ENCODE measurements around the gene PACS2. TPM values are rescaled to one million over a fixed set of nuclear protein-coding genes. Genes with fewer than 3 reads are reported as not detected.

The PACS2 gene
- total RNA-seq, 3 donors from 2014 or later, result 46.0 to 70.9 (median 67.8) TPM

- H3K36me3 ChIP-seq, result no peaks in the 10 kb centered on the region
These were observed 65.4 kb downstream of the PACS2 start for GRCh38 chr14:105379946-105380345.

GRCh38 chr14:105380756-105381155 is 66.2 kb downstream of the PACS2 start:
- Histone ChIP-seq H3K27me3 (no peaks in the 10 kb centered on the region), H3K36me3 (no peaks in the 10 kb centered on the region), H3K27ac (no peak overlapping the region), H3K4me3 (no peak overlapping the region), H3K4me1 (no peaks in the 10 kb centered on the region), H3K9me3 (no peaks in the 10 kb centered on the region)
- DNase-seq (ENCODE audit: low spot score in 2 of 2), result no peak
- TF ChIP-seq CTCF (IDR thresholded peaks at IDR 0.05) (no peak), POLR2AphosphoS5 (IDR thresholded peaks at IDR 0.05) (no peak), POLR2A (IDR thresholded peaks at IDR 0.05) (no peak)
- intact Hi-C loops (cut with DNase I; ENCODE audit: low total_unique reads), result no loop called here

More at GRCh38 chr14:105379946-105380345, 65.4 kb downstream of the PACS2 start:
- H3K4me3 ChIP-seq, result no peak overlapping the region
- DNase-seq (ENCODE audit: low spot score in 2 of 2), result no peak
- no peaks in the 10 kb centered on the region for H3K9me3 ChIP-seq
- H3K27ac ChIP-seq, result no peak overlapping the region
- intact Hi-C loops (cut with DNase I; ENCODE audit: low total_unique reads), result no loop called here
- TF ChIP-seq CTCF (IDR thresholded peaks at IDR 0.05) (no peak), POLR2AphosphoS5 (IDR thresholded peaks at IDR 0.05) (no peak), POLR2A (IDR thresholded peaks at IDR 0.05) (no peak)
- no peaks in the 10 kb centered on the region for H3K27me3 ChIP-seq
- H3K4me1 ChIP-seq, result no peaks in the 10 kb centered on the region

- no peaks in the 10 kb centered on the region for H3K4me1 ChIP-seq
- intact Hi-C loops (cut with DNase I; ENCODE audit: low total_unique reads), result no loop called here
- no peak overlapping the region for H3K27ac ChIP-seq
- no peaks in the 10 kb centered on the region for H3K27me3 ChIP-seq
- no peak for DNase-seq (ENCODE audit: low spot score in 2 of 2)
- H3K36me3 ChIP-seq, result no peaks in the 10 kb centered on the region
- no peak overlapping the region for H3K4me3 ChIP-seq
- H3K9me3 ChIP-seq, result no peaks in the 10 kb centered on the region
- TF ChIP-seq CTCF (IDR thresholded peaks at IDR 0.05) (no peak), POLR2AphosphoS5 (IDR thresholded peaks at IDR 0.05) (no peak), POLR2A (IDR thresholded peaks at IDR 0.05) (no peak)
These were observed 67.1 kb downstream of the PACS2 start for GRCh38 chr14:105381446-105382342.

- intact Hi-C loops (cut with DNase I; ENCODE audit: low total_unique reads), result no loop called here
- Histone ChIP-seq H3K9me3 (no peaks in the 10 kb centered on the region), H3K27me3 (no peaks in the 10 kb centered on the region), H3K4me3 (no peak overlapping the region), H3K4me1 (no peaks in the 10 kb centered on the region), H3K27ac (no peak overlapping the region), H3K36me3 (no peaks in the 10 kb centered on the region)
- no peak for DNase-seq (ENCODE audit: low spot score in 2 of 2)
- TF ChIP-seq POLR2A (IDR thresholded peaks at IDR 0.05) (no peak), POLR2AphosphoS5 (IDR thresholded peaks at IDR 0.05) (no peak), CTCF (IDR thresholded peaks at IDR 0.05) (no peak)
These were observed 68.0 kb downstream of the PACS2 start for GRCh38 chr14:105382343-105383082.

All from breast epithelium (tissue), 4 donors.